Neuron (in vitro differentiated cells): ENCODE measurements around the gene ST8SIA5.

Source experiments
- H2AFZ ChIP-seq: one replicate; pipeline ENCODE4 v1.6.1; 2013; ENCODE audit warnings: low read depth, mild to moderate bottlenecking, inconsistent platforms, low read length, moderate library complexity
- H3K27me3 ChIP-seq: one replicate; pipeline ENCODE4 v1.6.1; 2013; ENCODE audit warnings: low read length; ENCODE audit not compliant: insufficient read depth
- H3K36me3 ChIP-seq: one replicate; pipeline ENCODE4 v1.6.1; 2013; ENCODE audit warnings: low read length; ENCODE audit not compliant: insufficient read depth
- H3K4me1 ChIP-seq: one replicate; pipeline ENCODE4 v1.6.1; 2013; ENCODE audit warnings: low read length; ENCODE audit not compliant: insufficient read depth
- H3K4me3 ChIP-seq: 2 replicates; pipeline ENCODE4 v1.5.1; 2013; ENCODE audit warnings: mild to moderate bottlenecking, low read length, moderate library complexity
- H3K9me3 ChIP-seq: one replicate; pipeline ENCODE4 v1.6.1; 2013; ENCODE audit warnings: low read length

Gene ST8SIA5

DNA sequence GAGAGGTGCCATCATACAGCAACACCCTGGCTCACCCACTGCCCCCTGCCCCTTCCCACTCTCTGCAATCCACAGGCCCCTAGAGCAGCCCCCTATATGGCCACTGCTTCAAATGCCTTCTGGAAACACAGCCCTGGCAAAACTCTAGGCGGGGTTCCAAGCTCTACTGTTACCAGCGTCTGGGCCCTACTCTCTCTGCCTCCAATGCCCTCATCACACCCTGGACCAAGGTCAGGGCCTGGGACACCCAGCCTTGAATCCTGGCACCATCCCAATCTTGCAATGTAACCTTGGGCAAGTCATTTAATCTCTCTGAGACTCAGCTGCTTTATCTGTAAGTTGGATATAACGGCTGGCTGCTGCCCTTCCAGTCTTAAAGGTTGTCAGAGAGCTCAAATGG lies 60.6 kb downstream of the ST8SIA5 start:
- Histone ChIP-seq H3K4me3 (no peak overlapping the region), H3K27me3 (no peaks in the 10 kb centered on the region), H3K4me1 (no peaks in the 10 kb centered on the region), H2AFZ (no peak overlapping the region), H3K36me3 (no peaks in the 10 kb centered on the region), H3K9me3 (no peaks in the 10 kb centered on the region)

DNA sequence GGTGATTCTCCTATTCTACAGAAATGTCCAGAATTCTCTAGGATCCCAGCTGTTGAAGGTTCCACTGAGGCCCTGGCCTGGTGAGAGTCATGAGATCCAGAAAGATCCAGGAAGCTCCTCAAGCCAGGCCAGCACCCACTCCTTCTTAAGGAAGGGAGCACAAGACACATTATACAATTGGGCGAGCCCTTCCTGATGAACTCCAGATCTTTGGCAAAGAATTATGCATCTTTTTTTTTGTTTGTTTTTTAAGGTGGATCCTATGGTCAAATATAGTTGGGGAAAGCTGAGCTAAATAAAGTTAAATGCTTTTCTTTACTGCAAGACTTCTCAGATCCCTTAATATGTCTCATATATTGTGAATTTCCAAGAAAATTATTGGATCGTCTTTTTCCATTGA lies 62.9 kb downstream of the ST8SIA5 start:
- Histone ChIP-seq H3K27me3 (no peaks in the 10 kb centered on the region), H3K36me3 (no peaks in the 10 kb centered on the region), H2AFZ (no peak overlapping the region), H3K4me1 (no peaks in the 10 kb centered on the region), H3K9me3 (no peaks in the 10 kb centered on the region), H3K4me3 (no peak overlapping the region)

DNA sequence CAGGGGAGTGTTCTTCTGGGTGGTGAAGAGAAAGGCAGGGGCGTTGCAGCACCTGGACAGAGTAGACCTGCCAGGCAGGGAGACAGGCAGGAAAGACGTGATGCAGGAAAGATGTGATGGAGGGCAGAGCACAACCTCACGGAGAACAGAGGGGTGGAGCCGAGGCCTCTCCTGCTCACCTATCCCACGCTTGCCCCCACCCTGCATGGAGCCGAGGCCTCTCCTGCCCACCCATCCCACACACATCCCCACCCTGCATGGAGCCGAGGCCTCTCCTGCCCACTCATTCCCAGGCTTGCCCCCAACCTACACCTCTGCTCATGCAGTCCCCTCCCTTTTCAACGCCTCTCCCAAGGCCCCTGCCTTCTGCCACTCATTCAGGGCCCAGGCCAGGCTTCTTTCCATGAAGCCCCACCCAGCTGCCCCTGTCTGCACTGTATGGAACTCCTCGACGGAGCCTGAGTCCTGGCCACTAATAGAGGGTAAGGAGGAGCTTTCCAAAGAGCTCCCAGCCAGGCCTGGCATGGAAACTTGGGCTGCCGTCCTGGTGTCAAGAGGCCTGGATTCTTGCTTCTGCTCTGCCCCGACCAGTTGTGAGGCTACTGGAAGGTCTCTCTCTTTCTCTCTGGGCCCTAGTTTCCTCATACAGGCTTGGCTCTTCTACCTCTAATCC lies 67.9 kb downstream of the ST8SIA5 start:
- Histone ChIP-seq H3K27me3 (peaks cover 5% of the 10 kb centered on the region), H3K4me3 (no peak overlapping the region), H2AFZ (no peak overlapping the region), H3K4me1 (no peaks in the 10 kb centered on the region), H3K36me3 (no peaks in the 10 kb centered on the region), H3K9me3 (no peaks in the 10 kb centered on the region)

DNA sequence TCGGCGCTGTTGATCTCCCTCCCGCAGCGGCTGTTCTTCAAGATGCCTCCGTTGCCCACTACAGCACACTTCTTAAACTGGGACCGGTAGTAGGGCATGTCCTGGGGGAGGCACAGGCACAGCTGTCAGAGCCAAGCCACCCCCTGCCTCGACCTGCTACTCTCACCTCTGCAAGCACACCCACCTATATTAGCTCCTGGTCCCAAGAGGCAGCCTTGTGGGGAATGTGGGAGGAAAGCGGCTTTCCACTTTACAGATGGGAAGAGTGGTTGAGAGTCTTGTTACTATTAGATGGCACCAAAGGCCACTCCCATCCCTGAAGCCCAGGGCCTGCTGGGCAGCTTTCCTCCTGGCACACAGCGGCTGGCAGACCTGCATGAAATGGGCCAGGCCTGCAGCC lies 70.7 kb downstream of the ST8SIA5 start:
- no peak overlapping the region for H2AFZ ChIP-seq
- H3K9me3 ChIP-seq: no peaks in the 10 kb centered on the region
- H3K4me3 ChIP-seq: no peak overlapping the region
- H3K36me3 ChIP-seq: no peaks in the 10 kb centered on the region
- H3K4me1 ChIP-seq: no peaks in the 10 kb centered on the region
- H3K27me3 ChIP-seq: peaks cover 5% of the 10 kb centered on the region

DNA sequence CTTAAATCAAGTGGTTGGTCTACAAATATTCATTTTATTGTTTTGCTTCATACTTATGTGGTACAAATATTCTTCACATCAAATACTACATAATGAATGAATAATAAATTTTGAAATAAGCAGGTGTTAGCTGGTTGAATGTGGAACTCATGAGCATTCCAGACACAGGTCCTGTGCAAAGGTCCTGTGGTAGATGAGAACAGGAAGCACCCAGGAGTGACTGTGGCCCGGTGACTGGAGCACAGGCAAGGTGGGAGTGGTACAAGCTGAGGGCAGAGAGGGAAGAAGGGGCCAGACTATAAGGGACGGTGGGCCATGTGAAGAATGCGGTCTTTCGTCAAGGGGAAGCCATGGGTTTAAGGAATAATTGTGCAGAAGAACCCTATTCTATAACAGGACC lies 73.6 kb downstream of the ST8SIA5 start:
- Histone ChIP-seq H3K27me3 (peaks cover 6% of the 10 kb centered on the region), H3K36me3 (no peaks in the 10 kb centered on the region), H3K4me1 (no peaks in the 10 kb centered on the region), H3K4me3 (no peak overlapping the region), H2AFZ (no peak overlapping the region), H3K9me3 (no peaks in the 10 kb centered on the region)

DNA sequence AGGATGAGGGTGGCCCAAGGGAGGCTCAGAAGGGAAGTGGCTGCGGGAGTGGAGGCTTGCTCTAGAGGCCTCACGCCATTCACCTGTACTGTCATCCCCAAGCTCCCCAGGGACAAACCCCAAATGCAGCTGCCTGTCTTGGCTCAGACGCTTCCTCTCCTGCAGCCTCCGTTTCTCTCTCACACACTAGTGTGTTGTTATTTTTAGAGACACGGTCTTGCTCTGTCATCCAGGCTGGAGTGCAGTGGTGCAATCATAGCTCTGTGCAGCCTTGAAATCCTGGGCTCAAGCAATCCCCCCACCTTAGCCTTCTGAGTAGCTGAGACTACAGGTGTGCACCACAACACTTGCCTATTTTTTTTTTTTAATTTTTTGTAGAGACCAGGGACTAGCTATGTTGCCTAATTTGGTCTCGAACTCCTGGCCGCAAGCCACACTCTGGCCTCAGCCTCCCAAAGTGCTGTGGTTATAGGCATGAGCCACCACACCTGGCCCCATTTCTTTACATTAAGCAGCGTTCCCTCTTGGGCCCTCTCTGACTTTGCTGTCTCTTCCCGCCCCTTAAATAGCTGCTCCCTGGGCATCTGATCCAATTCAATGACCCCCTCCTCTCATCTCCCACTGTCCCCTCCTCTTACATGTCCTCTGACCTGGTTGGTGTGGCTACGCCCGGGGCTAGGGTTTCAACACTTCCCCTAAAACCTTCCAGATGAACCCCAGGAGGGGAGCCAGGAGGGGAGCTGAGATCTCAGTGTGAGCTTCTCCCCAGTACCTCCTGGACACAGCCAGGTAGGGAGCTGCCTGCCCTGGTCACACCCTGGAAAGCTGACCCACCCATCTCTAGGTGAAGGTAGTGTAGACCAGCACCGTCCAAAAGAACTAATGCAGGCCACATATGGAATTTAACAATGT lies 75.8 kb downstream of the ST8SIA5 start:
- peaks cover 6% of the 10 kb centered on the region for H3K4me1 ChIP-seq
- no peaks in the 10 kb centered on the region for H3K9me3 ChIP-seq
- no peaks in the 10 kb centered on the region for H3K36me3 ChIP-seq
- peaks cover 6% of the 10 kb centered on the region for H3K27me3 ChIP-seq
- no peak overlapping the region for H2AFZ ChIP-seq
- H3K4me3 ChIP-seq: no peak overlapping the region

DNA sequence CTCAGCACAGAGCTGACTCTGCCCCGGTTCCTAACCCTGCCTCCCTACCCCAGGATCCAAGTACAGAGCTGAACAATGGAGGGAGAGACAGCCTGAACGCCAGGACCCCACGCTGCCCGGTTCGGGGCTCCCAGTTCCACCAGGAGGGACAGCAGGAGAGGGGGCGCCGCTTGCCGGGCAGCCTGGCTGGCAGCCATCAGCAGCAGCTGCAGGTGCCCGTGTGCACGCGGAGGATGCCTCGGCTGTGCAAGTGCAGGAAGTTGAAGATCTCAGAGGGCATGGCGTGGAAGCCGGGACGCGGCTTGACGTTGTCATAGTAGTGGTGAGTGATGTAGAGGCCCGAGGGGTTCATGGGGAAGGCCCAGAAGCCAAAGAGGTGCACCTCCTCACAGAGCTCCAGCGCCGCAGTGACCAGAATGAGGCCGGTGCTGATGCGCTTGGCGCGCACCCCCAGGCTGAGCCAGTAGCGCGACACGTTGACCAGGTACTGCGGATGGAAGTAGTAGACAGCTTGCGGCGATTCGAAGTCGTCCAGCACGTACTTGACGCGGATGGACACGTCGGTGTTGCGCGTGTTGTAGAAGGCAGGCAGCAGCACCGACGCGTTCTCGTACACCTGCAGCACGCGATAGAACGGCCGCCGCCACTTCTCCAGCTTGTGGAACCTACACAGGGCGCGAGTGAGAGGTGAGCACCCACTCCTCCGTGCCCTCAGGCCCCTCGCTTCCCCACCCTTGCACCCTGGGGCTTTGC lies 76.8 kb downstream of the ST8SIA5 start:
- peaks cover 4% of the 10 kb centered on the region for H3K27me3 ChIP-seq
- no peaks in the 10 kb centered on the region for H3K36me3 ChIP-seq
- no peak overlapping the region for H2AFZ ChIP-seq
- H3K4me3 ChIP-seq: no peak overlapping the region
- H3K4me1 ChIP-seq: peaks cover 6% of the 10 kb centered on the region
- no peaks in the 10 kb centered on the region for H3K9me3 ChIP-seq

DNA sequence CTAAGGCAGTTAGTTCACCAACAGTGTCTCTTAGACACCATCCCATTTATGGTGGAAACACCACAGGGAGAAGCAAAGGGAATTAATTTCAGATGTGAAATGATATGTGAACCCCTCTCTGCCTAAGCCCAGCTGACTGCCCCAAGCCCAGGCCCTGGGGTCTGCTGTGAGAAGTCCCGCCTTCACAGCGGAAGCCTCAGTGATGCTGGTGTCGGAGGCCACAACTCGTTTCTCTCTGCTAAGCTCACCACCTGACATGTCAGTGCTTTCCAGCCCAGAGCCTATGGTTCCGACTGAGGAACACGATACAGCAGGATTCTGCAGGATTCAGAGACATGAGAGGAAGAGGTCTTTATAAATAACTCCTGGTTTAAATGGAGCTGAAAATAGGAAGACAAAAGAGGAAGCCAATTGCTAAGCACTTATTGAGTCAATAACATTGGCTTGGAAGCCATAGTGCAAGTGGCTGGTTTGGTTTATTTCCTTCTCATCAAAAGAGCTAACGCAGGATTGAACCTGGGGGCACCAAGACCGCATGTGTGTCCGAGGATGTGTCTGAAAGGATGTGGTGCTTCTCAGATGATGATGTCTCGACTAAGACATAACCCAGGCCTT lies 78.0 kb downstream of the ST8SIA5 start:
- no peaks in the 10 kb centered on the region for H3K36me3 ChIP-seq
- H3K9me3 ChIP-seq: no peaks in the 10 kb centered on the region
- H3K4me3 ChIP-seq: no peak overlapping the region
- H3K4me1 ChIP-seq: peaks cover 6% of the 10 kb centered on the region
- no peak overlapping the region for H2AFZ ChIP-seq
- peaks cover 3% of the 10 kb centered on the region for H3K27me3 ChIP-seq

DNA sequence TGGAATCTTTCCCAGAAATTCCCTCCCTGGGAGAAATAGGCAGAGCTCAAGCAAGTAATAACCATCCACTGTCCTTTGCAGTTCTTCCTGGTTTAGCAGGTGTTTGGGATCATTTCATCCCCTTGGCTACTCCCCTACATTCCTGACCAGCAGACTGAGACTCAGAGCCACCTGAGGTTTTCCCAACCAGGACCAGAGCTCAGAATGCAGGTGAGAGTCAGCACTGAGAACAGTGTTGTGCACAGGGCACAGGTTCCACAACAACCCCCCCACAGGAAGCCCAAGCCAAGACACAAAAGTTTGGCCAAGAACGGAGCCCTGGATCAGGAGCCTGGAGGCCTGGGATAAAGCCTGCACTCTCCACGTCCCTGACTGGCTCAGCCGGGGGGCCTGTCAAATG lies 78.8 kb downstream of the ST8SIA5 start:
- Histone ChIP-seq H3K4me3 (no peak overlapping the region), H3K36me3 (no peaks in the 10 kb centered on the region), H3K4me1 (peaks cover 6% of the 10 kb centered on the region), H2AFZ (no peak overlapping the region), H3K27me3 (peaks cover 3% of the 10 kb centered on the region), H3K9me3 (no peaks in the 10 kb centered on the region)

DNA sequence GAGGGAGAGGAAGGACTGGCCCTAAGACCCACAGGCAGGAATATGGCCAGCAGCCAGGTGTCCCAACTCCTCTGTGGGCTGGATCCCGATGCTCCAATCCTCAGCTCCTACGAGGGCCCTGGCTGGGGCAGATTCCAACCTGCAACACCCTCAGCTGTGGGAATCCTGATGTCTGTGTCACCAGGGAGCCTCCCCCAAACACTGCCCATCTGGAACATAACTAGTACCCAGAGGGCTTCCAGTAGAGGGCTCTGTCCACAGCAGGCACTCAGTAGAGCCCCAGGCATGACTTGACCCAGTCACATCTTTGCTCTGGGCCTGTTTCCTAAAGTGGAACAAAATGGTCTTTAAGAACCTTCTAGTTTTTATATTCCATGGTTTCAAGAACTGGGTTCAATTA lies 79.2 kb downstream of the ST8SIA5 start:
- Histone ChIP-seq H3K36me3 (no peaks in the 10 kb centered on the region), H3K27me3 (peaks cover 3% of the 10 kb centered on the region), H3K4me3 (no peak overlapping the region), H3K4me1 (peaks cover 6% of the 10 kb centered on the region), H3K9me3 (no peaks in the 10 kb centered on the region), H2AFZ (no peak overlapping the region)

DNA sequence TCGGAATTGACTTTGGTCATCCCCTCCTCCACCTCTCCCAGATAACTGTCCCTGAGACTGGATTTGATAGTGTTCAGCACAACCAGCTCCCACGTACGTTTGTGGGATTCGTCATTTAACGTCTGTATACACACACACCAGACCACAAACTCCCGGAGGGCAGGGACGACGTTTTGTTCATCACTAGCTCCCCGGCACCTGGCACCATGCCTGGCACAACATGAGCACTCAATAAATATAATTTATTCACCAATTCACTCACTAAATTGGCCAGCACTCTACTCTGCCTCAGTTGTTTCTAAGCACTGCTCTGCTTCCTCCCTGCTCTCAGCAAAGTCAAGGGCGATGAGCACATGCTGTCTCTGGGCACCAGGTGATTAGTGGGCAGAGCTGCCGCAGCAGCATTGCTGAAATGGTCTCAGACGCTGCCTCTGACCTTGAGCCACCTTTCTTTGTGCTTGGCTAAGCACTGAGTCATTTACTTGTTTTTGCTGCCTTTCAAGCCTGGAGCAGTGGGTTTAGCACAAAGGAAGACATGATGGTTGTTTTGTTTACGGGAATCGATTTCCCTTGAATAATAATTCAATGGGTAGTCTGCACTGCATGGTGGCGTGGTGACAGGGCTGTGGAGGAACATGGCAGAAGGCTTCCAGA lies 80.5 kb downstream of the ST8SIA5 start:
- peaks cover 6% of the 10 kb centered on the region for H3K4me1 ChIP-seq
- no peaks in the 10 kb centered on the region for H3K9me3 ChIP-seq
- H3K36me3 ChIP-seq: no peaks in the 10 kb centered on the region
- no peak overlapping the region for H3K4me3 ChIP-seq
- no peak overlapping the region for H2AFZ ChIP-seq
- peaks cover 3% of the 10 kb centered on the region for H3K27me3 ChIP-seq

DNA sequence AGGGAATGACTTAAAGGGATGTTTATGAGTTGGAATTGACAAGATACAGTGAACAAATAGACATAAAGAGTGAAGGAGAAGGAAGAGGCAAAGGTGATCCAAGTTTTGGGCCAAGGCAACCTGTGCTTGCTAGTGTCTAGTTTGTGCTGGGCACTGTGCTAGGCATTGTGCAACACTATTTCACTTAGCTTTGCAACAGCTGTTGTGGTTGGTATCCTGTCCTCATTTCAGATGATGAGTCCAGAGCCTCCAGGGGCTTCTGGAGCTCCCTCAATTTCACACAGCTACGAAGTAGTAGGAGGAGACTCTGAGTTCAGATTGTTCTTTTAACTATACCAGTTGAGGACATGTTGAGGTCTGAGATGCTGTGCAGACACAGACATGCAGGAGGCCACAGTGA lies 81.7 kb downstream of the ST8SIA5 start:
- Histone ChIP-seq H2AFZ (no peak overlapping the region), H3K9me3 (no peaks in the 10 kb centered on the region), H3K27me3 (peaks cover 3% of the 10 kb centered on the region), H3K36me3 (no peaks in the 10 kb centered on the region), H3K4me3 (no peak overlapping the region), H3K4me1 (peaks cover 6% of the 10 kb centered on the region)
